Activated naive CD4-positive, alpha-beta T cell treated with anti-CD3 and anti-CD28 coated beads for 36 hours (primary cell): Measurements from ENCODE around the gene NHERF2. TPM values are rescaled to one million over a fixed set of nuclear protein-coding genes. Genes with fewer than 3 reads are reported as not detected.

Source experiments
- CTCF ChIA-PET: fragments of 350-600 bp; sonication (Branson Sonifier 250); formaldehyde crosslinking; loops from one replicate; lab custom pipeline; 2021; ENCODE audit warnings: antibody characterized with exemption; lab: Charles Lee
- DNase-seq: peaks from one replicate; pipeline ENCODE4 v3.0.0-alpha.2; 2020
- H3K27ac Mint-ChIP-seq: one replicate; pipeline ENCODE4 v1.8.0; 2021; ENCODE audit warnings: mild to moderate bottlenecking, mixed read lengths
- H3K27me3 Mint-ChIP-seq: one replicate; pipeline ENCODE4 v1.8.0; 2021; ENCODE audit warnings: low read depth, mixed read lengths
- H3K36me3 Mint-ChIP-seq: one replicate; pipeline ENCODE4 v1.8.0; 2021; ENCODE audit warnings: low read depth, mixed read lengths
- H3K4me1 Mint-ChIP-seq: one replicate; pipeline ENCODE4 v1.8.0; 2021; ENCODE audit warnings: low read depth, mixed read lengths
- H3K4me3 Mint-ChIP-seq: one replicate; pipeline ENCODE4 v1.8.0; 2021; ENCODE audit warnings: mild to moderate bottlenecking, moderate library complexity, mixed read lengths
- H3K9me3 Mint-ChIP-seq: one replicate; pipeline ENCODE4 v1.8.0; 2021; ENCODE audit warnings: mixed read lengths
- intact Hi-C: fragments of 100-400 bp; cut with micrococcal nuclease; formaldehyde crosslinking; loops from one replicate; pipeline ENCODE4 v1.15.1; 2023
- total RNA-seq, 2 experiments: library from RNA; stranded (reverse); gene quantifications; one replicate each; pipeline ENCODE4 v1.2.3, GENCODE V29; 2021

NHERF2 gene
- total RNA-seq: 1 to 10 TPM; 1.5 to 2.1 TPM

DNA sequence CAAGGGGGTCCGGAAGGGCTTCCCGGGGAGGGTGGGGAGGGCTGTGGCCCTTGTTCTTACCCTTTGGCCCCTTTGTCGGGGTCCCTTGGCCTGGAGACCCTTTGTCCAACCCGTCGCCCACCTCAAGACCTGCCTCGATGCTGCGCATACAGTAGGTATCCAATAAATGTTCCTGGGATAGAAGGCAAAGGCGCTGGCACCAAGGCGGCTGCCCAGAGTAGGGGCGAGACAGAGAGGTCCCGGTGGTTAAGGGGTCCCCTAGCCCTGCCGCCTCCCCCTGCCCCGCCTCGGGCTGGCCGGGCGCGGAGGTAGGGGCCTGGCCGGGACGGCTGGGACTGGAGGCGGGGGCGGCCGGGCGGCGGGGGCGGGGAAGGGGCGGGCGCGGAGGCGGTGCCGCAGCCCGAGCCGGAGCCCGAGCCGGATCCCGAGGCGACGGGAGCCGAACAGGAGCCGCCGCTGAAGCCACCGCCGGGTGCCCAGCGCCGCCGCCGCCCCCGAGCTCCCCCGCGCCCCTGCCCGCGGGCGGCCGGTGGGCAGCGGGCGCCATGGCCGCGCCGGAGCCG is at the start of gene NHERF2:
Gene NHERF2 (plus strand): TSS at position 442 of the 563 bp plus-strand sequence. CDS start 104 bp downstream, at position 546.
- CTCF ChIA-PET: no interaction called here
- peaks cover 16% of the 10 kb centered on the region for H3K27me3 Mint-ChIP-seq
- no peaks in the 10 kb centered on the region for H3K36me3 Mint-ChIP-seq
- no peaks in the 10 kb centered on the region for H3K9me3 Mint-ChIP-seq
- no peak within 1 kb of the TSS for H3K27ac Mint-ChIP-seq
- H3K4me1 Mint-ChIP-seq: peaks cover 20% of the 10 kb centered on the region
- peak within 1 kb of the TSS; percentile 57 for H3K4me3 Mint-ChIP-seq
- intact Hi-C loops: no loop called here
- no peak for DNase-seq

DNA sequence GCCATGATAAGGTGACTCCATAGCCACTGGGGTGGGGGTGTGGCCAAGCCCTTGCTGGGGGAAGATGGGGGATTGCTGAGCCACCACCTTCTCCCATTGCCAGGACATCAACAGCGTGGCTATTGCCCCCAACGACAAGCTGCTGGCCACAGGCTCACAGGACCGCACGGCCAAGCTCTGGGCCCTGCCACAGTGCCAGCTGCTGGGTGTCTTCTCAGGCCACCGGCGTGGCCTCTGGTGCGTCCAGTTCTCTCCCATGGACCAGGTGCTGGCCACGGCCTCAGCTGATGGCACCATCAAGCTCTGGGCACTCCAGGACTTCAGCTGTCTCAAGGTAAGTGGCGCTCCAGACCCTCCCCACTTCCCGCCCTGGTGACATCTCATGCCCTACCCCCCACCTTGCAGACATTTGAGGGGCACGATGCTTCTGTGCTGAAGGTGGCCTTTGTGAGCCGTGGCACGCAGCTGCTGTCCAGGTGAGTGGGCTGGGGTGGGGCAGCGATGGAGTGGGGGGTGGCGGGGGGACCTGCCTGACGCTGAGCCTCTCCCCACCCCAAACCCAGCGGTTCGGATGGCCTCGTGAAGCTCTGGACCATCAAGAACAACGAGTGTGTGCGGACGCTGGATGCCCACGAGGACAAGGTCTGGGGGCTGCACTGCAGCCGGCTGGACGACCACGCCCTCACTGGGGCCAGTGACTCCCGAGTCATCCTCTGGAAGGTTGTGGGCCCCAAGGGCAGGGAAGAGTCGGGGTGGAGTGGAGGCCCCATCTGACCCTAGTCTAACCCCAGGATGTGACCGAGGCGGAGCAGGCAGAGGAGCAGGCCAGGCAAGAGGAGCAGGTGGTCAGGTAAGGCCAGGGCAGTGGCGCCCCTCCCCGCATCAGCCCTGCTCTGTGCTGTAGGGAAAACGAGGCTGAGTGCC is 49.5 kb upstream of the NHERF2 start:
- Mint-ChIP-seq H3K27ac (no peak overlapping the region), H3K36me3 (peaks cover 29% of the 10 kb centered on the region)
- CTCF ChIA-PET: interaction anchor here (0.5 kb wide), 1 partner anchor 1626 kb away, joined by 3 read pairs; no protein-coding TSS in a partner anchor

GRCh38 chr16:1977875-1978268 is 48.8 kb upstream of the NHERF2 start:
- peaks cover 18% of the 10 kb centered on the region for H3K27me3 Mint-ChIP-seq
- H3K9me3 Mint-ChIP-seq: no peaks in the 10 kb centered on the region
- H3K27ac Mint-ChIP-seq: no peak overlapping the region
- DNase-seq: no peak
- H3K4me1 Mint-ChIP-seq: peaks cover 7% of the 10 kb centered on the region
- CTCF ChIA-PET: no interaction called here
- peaks cover 29% of the 10 kb centered on the region for H3K36me3 Mint-ChIP-seq
- intact Hi-C loops: no loop called here
- H3K4me3 Mint-ChIP-seq: no peak overlapping the region

More for the DNA sequence above, 49.5 kb upstream of the NHERF2 start:
- Mint-ChIP-seq H3K27me3 (peaks cover 12% of the 10 kb centered on the region), H3K4me3 (no peak overlapping the region), H3K9me3 (no peaks in the 10 kb centered on the region), H3K4me1 (peaks cover 10% of the 10 kb centered on the region)
- intact Hi-C loops: no loop called here
- no peak for DNase-seq

DNA sequence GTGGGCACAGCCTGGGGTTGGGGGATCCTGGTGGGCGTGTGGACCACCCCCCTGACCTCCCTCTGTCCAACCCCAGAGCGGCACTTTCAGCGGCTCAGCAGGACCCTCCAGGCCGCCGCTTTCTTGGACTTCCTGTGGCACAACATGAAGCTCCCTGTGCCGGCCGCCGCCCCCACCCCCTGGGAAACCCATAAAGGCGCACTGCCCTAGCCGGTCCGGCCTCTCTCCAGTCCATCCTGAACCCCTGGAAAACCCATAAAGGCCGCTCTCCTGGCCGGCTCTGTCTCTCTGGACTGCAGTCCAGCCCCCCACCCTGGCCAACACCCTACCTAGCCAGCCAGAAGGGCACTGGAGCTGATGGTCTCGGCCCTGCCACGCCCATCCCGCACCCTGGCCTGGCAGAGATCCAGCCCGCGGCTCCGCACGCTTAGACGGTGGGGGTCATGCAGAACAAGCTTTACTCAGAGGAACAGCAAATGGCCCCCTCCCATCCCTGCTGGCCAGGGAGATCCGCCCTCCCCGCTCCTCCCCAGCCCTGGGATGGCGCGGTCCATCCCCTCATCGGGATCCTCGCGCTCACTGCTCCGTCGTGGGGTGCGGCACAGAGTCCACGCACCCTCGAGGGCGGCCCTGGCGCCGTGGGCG is 48.1 kb upstream of the NHERF2 start:
- CTCF ChIA-PET: no interaction called here
- no peak for DNase-seq
- Mint-ChIP-seq H3K4me3 (no peak overlapping the region), H3K9me3 (no peaks in the 10 kb centered on the region), H3K27ac (no peak overlapping the region), H3K36me3 (peaks cover 29% of the 10 kb centered on the region), H3K27me3 (peaks cover 22% of the 10 kb centered on the region), H3K4me1 (peaks cover 2% of the 10 kb centered on the region)
- intact Hi-C loops: no loop called here

GRCh38 chr16:1979271-1980029 is 47.3 kb upstream of the NHERF2 start:
- intact Hi-C loops: no loop called here
- H3K36me3 Mint-ChIP-seq: peaks cover 24% of the 10 kb centered on the region
- H3K9me3 Mint-ChIP-seq: no peaks in the 10 kb centered on the region
- CTCF ChIA-PET: no interaction called here
- H3K4me1 Mint-ChIP-seq: peaks cover 2% of the 10 kb centered on the region
- no peak overlapping the region for H3K4me3 Mint-ChIP-seq
- DNase-seq: no peak
- H3K27ac Mint-ChIP-seq: no peak overlapping the region
- peaks cover 22% of the 10 kb centered on the region for H3K27me3 Mint-ChIP-seq

DNA sequence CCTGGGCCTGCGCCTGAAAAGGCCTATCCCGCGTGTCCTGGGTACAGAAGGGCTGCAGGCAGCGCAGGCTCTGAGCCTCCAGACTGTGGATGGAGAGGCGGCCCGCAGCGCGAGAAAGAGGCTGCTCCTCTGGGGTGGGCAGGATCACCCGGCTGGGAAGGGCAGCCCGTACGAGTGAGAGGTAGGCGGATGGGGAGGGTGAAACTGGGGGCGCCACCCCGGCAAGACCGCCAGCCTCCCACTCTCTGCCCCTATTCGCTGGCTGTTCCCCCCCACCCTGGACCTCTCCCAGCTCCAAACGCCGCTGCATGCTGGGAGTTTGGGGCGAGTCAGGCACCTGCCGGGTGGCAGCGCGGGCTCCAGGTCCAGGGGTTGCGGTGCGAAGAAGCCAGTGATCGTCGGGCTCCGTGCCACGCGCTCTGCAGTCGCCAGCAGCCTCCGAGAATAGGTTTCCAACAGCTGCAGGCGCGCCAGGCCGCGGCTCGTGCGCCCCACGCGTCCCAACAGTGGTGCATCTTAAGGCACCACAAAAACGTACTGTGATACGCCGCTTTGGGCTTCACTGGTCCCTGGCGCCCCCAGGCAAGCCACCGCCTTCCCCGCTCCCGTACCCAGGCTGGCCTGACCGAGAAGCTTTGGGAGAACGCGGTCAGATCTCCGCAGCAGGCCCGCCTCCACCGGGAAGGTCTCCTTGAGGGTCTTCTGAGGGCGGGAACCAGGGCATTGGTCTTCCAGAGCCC is 46.5 kb upstream of the NHERF2 start:
- Mint-ChIP-seq H3K4me1 (peaks cover 9% of the 10 kb centered on the region), H3K4me3 (no peak overlapping the region), H3K27ac (no peak overlapping the region), H3K36me3 (peaks cover 18% of the 10 kb centered on the region), H3K27me3 (peaks cover 22% of the 10 kb centered on the region), H3K9me3 (no peaks in the 10 kb centered on the region)
- DNase-seq: no peak
- intact Hi-C loops: no loop called here
- CTCF ChIA-PET: no interaction called here

DNA sequence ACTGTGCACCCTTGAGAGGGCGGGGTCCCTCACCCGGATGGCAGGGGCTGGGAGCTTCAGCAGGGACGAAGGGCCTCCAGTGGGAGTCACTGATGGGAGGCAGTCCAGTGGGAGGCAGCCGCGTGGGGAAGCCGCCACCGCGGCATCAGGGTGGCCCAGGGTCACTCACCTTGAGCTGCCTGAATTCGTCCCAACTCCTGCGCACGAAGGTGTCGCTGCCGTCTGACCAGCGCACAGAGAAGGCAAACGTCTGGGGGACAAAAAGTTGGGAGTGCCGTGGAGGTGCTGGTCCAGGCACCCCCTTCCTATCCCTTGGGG is 46.0 kb upstream of the NHERF2 start:
- Mint-ChIP-seq H3K27ac (no peak overlapping the region), H3K36me3 (peaks cover 16% of the 10 kb centered on the region), H3K4me3 (no peak overlapping the region), H3K9me3 (no peaks in the 10 kb centered on the region), H3K27me3 (peaks cover 22% of the 10 kb centered on the region), H3K4me1 (peaks cover 10% of the 10 kb centered on the region)
- DNase-seq: no peak
- intact Hi-C loops: no loop called here
- CTCF ChIA-PET: no interaction called here

GRCh38 chr16:1981398-1981836 is 45.3 kb upstream of the NHERF2 start, which contains the start of gene NOXO1:
Gene NOXO1, minus strand, starts transcription at chr16:1981469. Its CDS starts 290 bp downstream, at chr16:1981179.
- no peak within 1 kb of the TSS for H3K27ac Mint-ChIP-seq
- H3K27me3 Mint-ChIP-seq: peaks cover 22% of the 10 kb centered on the region

GRCh38 chr16:1982013-1982433 is 44.7 kb upstream of the NHERF2 start:
- Mint-ChIP-seq H3K4me3 (no peak overlapping the region), H3K27ac (no peak overlapping the region), H3K36me3 (peaks cover 18% of the 10 kb centered on the region), H3K9me3 (no peaks in the 10 kb centered on the region), H3K27me3 (peaks cover 22% of the 10 kb centered on the region), H3K4me1 (peaks cover 10% of the 10 kb centered on the region)
- intact Hi-C loops: no loop called here
- no peak for DNase-seq
- CTCF ChIA-PET: interaction anchor here (0.7 to 1.4 kb wide), 2 partner anchors 9 to 32 kb away, joined by 4 read pairs; no protein-coding TSS in a partner anchor

More at GRCh38 chr16:1981398-1981836, 45.3 kb upstream of the NHERF2 start, which contains the start of gene NOXO1:
- Mint-ChIP-seq H3K4me3 (no peak within 1 kb of the TSS), H3K36me3 (peaks cover 12% of the 10 kb centered on the region), H3K4me1 (peaks cover 10% of the 10 kb centered on the region), H3K9me3 (no peaks in the 10 kb centered on the region)
- CTCF ChIA-PET: interaction anchor here (1.4 kb wide), 1 partner anchor 9 kb away, joined by 4 read pairs; no protein-coding TSS in a partner anchor
- DNase-seq: no peak
- intact Hi-C loops: no loop called here

- Mint-ChIP-seq H3K9me3 (no peaks in the 10 kb centered on the region), H3K4me1 (peaks cover 10% of the 10 kb centered on the region), H3K4me3 (peak overlapping the region; percentile 80), H3K36me3 (peaks cover 15% of the 10 kb centered on the region), H3K27ac (no peak overlapping the region), H3K27me3 (peaks cover 22% of the 10 kb centered on the region)
- intact Hi-C loops: no loop called here
- no peak for DNase-seq
- CTCF ChIA-PET: interaction anchor here (0.7 to 1.4 kb wide), 3 partner anchors 7 to 31 kb away, joined by 3 to 4 read pairs (median 4); no protein-coding TSS in a partner anchor
Measured at GRCh38 chr16:1982991-1983543, 43.6 kb upstream of the NHERF2 start.
